H1 (cell line): ENCODE measurements around the gene HES3. TPM values are rescaled to one million over a fixed set of nuclear protein-coding genes. Genes with fewer than 3 reads are reported as not detected.

Source experiments
- CREB1 ChIP-seq: IDR thresholded peaks from 2 replicates; pipeline ENCODE4 v1.6.1; 2012; ENCODE audit warnings: inconsistent platforms
- GABPA ChIP-seq: IDR thresholded peaks from 2 replicates; pipeline ENCODE4 v1.6.1; 2011; ENCODE audit warnings: mild to moderate bottlenecking, low read length, moderate library complexity, borderline replicate concordance; ENCODE audit not compliant: insufficient read depth
- KDM1A ChIP-seq: fragments of 200-600, 300-600 bp; sonication (generic); IDR thresholded peaks from 2 replicates; pipeline ENCODE4 v1.7.1; 2016; ENCODE audit warnings: mild to moderate bottlenecking, low read length, borderline replicate concordance
- SIX5 ChIP-seq: IDR thresholded peaks from 2 replicates; pipeline ENCODE4 v1.6.1; 2011; ENCODE audit warnings: mild to moderate bottlenecking, low read depth, low read length
- SP1 ChIP-seq: IDR thresholded peaks from 2 replicates; pipeline ENCODE4 v1.6.1; 2011; ENCODE audit warnings: low read depth, low read length
- SP2 ChIP-seq: IDR thresholded peaks from 2 replicates; pipeline ENCODE4 v1.6.1; 2012; ENCODE audit warnings: mild to moderate bottlenecking, low read length, inconsistent platforms
- polyA plus RNA-seq, 7 experiments: library from polyadenylated mRNA; depleted of rRNA in 3 of 7; stranded (reverse) in 5 of 7; unstranded in 2 of 7; fragments of >200 nt in 5 of 7; fragments of 200-250 nt in 2 of 7; gene quantifications; 1 replicate in 5 of 7; 2 replicates in 1 of 7; 4 replicates in 1 of 7; pipeline versions ENCODE4 v1.2.1 to v1.2.3, GENCODE V29; 2011 to 2013; ENCODE audit warnings: missing spikeins in 2 of 7, mixed read lengths in 2 of 7
- total RNA-seq: library from RNA; stranded (reverse); fragmentation: NEBNext Ultra II Directional; extraction: Animal tissue kit (Norgen Biotek cat#: 25700); gene quantifications from 2 replicates; pipeline ENCODE4 v1.2.1, GENCODE V29; 2021

The HES3 gene
- total and polyA plus RNA-seq, 2 of the 8 experiments (the other 6 are each of a cell fraction or from before 2014, with no cell fraction given): 38.8 to 54.3 TPM

DNA sequence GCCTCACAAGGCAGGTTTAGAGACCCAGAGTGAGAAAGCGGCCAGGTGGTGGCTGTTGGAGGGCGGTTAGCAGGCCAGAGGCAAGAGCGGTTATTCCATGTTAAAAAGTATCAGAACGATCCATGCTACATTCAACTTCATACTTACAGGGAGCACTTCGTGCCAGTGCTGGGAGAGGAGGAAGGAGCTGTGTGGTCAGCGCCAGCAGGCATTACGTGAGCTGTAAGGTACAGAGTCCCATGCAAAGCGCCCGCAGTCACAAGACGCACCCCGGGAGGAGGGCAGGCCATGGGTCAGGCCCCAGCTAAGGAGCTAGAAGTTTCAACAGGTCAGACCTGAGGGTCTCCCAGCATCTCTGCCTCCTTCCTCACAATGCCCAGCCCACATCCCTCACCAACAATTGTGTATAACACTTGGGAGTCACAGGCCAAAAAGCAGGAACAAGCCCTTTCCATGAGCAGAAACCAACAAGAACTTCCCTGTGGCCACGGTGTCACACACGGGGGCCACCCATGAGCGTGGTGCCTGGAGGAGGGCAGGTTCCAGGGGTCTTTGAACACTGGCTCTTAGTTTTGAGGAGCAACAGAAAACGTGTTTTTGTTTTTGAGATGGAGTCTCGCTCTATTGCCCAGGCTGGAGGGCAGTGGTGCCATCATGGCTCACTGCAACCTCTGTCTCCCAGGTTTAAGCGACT lies 38.7 kb downstream of the HES3 start (continued):
- TF ChIP-seq CREB1 (no peak), SP2 (no peak), KDM1A (no peak), GABPA (no peak), SP1 (no peak), SIX5 (no peak)
